Osteoblast (primary cell): Measurements from ENCODE around the gene DNAI4. TPM values are rescaled to one million over a fixed set of nuclear protein-coding genes. Genes with fewer than 3 reads are reported as not detected.
A peak's percentile ranks its signal among the peaks of the same experiment; 100 is the strongest.
"Not testable (repeated sequence)": the region's sequence is repeated elsewhere in the genome, so short reads cannot be mapped to it uniquely, and the experiment has no call there.

Experiments
- DNase-seq: peaks from one replicate; pipeline ENCODE4 v3.0.0; 2011; ENCODE audit warnings: low spot score, mixed read lengths; ENCODE audit not compliant: insufficient read length; ENCODE audit errors: missing footprints
- H2AFZ ChIP-seq: 2 replicates; pipeline ENCODE4 v1.6.0; 2011; ENCODE audit warnings: mild to moderate bottlenecking, low read length
- H3K27ac ChIP-seq: 2 replicates; pipeline ENCODE4 v1.5.1; 2011; ENCODE audit warnings: mild to moderate bottlenecking, low read depth, low read length, moderate library complexity
- H3K27me3 ChIP-seq: 2 replicates; pipeline ENCODE4 v1.6.0; 2012; ENCODE audit warnings: mild to moderate bottlenecking, control low read depth, inconsistent platforms, low read length, moderate library complexity; ENCODE audit not compliant: insufficient read depth
- H3K36me3 ChIP-seq: 2 replicates; pipeline ENCODE4 v1.5.1; 2011; ENCODE audit warnings: mild to moderate bottlenecking, low read length, control low read depth, moderate library complexity; ENCODE audit not compliant: insufficient read depth
- H3K4me1 ChIP-seq: 2 replicates; pipeline ENCODE4 v1.5.1; 2011; ENCODE audit warnings: mild to moderate bottlenecking, low read length, control low read depth, moderate library complexity; ENCODE audit not compliant: insufficient read depth
- H3K4me2 ChIP-seq: 2 replicates; pipeline ENCODE4 v1.6.0; 2011; ENCODE audit warnings: mild to moderate bottlenecking, low read length; ENCODE audit not compliant: insufficient read depth
- H3K4me3 ChIP-seq: fragments of 200-600 bp; sonication (generic); 3 replicates; pipeline ENCODE4 v1.5.1; 2012; ENCODE audit warnings: mild to moderate bottlenecking, low read length, inconsistent platforms; ENCODE audit not compliant: insufficient read depth
- H3K79me2 ChIP-seq: 2 replicates; pipeline ENCODE4 v1.6.0; 2012; ENCODE audit warnings: mild to moderate bottlenecking, low read length, control low read depth, inconsistent platforms; ENCODE audit not compliant: insufficient read depth
- H3K9me3 ChIP-seq: 2 replicates; pipeline ENCODE4 v1.5.1; 2011; ENCODE audit warnings: low read depth, low read length, control low read depth
- H4K20me1 ChIP-seq: 2 replicates; pipeline ENCODE4 v1.6.0; 2012; ENCODE audit warnings: mild to moderate bottlenecking, low read length, control low read depth; ENCODE audit not compliant: insufficient read depth
- CTCF ChIP-seq: IDR thresholded peaks from 2 replicates; pipeline ENCODE4 v1.5.1; 2011; ENCODE audit warnings: mild to moderate bottlenecking, low read depth, low read length, moderate library complexity; ENCODE audit errors: extremely low read depth
- total RNA-seq: library from RNA; depleted of rRNA; stranded (reverse); fragments of >200 nt; gene quantifications from 2 replicates; pipeline ENCODE4 v1.2.3, GENCODE V29; 2012

DNAI4 gene
- total RNA-seq, 1 donor, result 12.7 TPM

GRCh38 chr1:66917476-66917875, 7.2 kb downstream of the DNAI4 start:
- DNase-seq, result no peak
- Histone ChIP-seq H3K4me1 (no peaks in the 10 kb centered on the region), H3K9me3 (no peaks in the 10 kb centered on the region), H3K4me2 (no peak overlapping the region), H3K4me3 (no peak overlapping the region), H2AFZ (no peak overlapping the region), H3K36me3 (no peaks in the 10 kb centered on the region), H3K79me2 (peaks cover 26% of the 10 kb centered on the region), H4K20me1 (no peaks in the 10 kb centered on the region), H3K27ac (no peak overlapping the region), H3K27me3 (no peaks in the 10 kb centered on the region)
- no peak for TF ChIP-seq CTCF

GRCh38 chr1:66916320-66916719, 8.3 kb downstream of the DNAI4 start:
- TF ChIP-seq CTCF, result no peak
- no peaks in the 10 kb centered on the region for H3K4me1 ChIP-seq
- H3K9me3 ChIP-seq, result no peaks in the 10 kb centered on the region
- no peak for DNase-seq
- no peak overlapping the region for H3K27ac ChIP-seq
- no peaks in the 10 kb centered on the region for H3K27me3 ChIP-seq
- peaks cover 16% of the 10 kb centered on the region for H3K79me2 ChIP-seq
- H4K20me1 ChIP-seq, result no peaks in the 10 kb centered on the region
- no peak overlapping the region for H3K4me2 ChIP-seq
- H3K4me3 ChIP-seq, result no peak overlapping the region
- H3K36me3 ChIP-seq, result no peaks in the 10 kb centered on the region
- H2AFZ ChIP-seq, result no peak overlapping the region

GRCh38 chr1:66915203-66915602, 9.5 kb downstream of the DNAI4 start:
- not testable (repeated sequence) for H3K27ac ChIP-seq

GRCh38 chr1:66893712-66894111, 30.9 kb downstream of the DNAI4 start:
- Histone ChIP-seq H3K4me2 (no peak overlapping the region), H3K4me3 (no peak overlapping the region), H3K9me3 (no peaks in the 10 kb centered on the region), H3K4me1 (no peaks in the 10 kb centered on the region), H3K79me2 (no peaks in the 10 kb centered on the region), H3K36me3 (no peaks in the 10 kb centered on the region), H4K20me1 (no peaks in the 10 kb centered on the region), H3K27ac (no peak overlapping the region), H3K27me3 (no peaks in the 10 kb centered on the region), H2AFZ (no peak overlapping the region)
- no peak for TF ChIP-seq CTCF
- DNase-seq, result peak; percentile 1

More at GRCh38 chr1:66915203-66915602, 9.5 kb downstream of the DNAI4 start:
- not testable (repeated sequence) for H2AFZ ChIP-seq, H3K27me3 ChIP-seq, H3K36me3 ChIP-seq, H3K4me3 ChIP-seq, H3K79me2 ChIP-seq, DNase-seq, H3K9me3 ChIP-seq, H3K4me1 ChIP-seq, H4K20me1 ChIP-seq, H3K4me2 ChIP-seq

- Histone ChIP-seq H3K36me3 (no peaks in the 10 kb centered on the region), H3K79me2 (no peaks in the 10 kb centered on the region), H3K4me3 (no peak overlapping the region), H3K27me3 (no peaks in the 10 kb centered on the region), H3K9me3 (no peaks in the 10 kb centered on the region), H3K4me2 (no peak overlapping the region), H2AFZ (no peak overlapping the region), H3K27ac (no peak overlapping the region), H4K20me1 (no peaks in the 10 kb centered on the region), H3K4me1 (no peaks in the 10 kb centered on the region)
- TF ChIP-seq CTCF, result no peak
- DNase-seq, result peak; percentile 3
Measured at GRCh38 chr1:66890621-66891020, 34.0 kb downstream of the DNAI4 start.
